GM21526 (cell line): Measurements from ENCODE around the gene AURKAIP1.
"Not testable (repeated sequence)": the region's sequence is repeated elsewhere in the genome, so short reads cannot be mapped to it uniquely, and the experiment has no call there.

ENCODE experiments used
- ATAC-seq: cut with Tn5 transposase; IDR thresholded peaks from one replicate; pipeline ENCODE4 v1.9.1; 2021; ENCODE audit warnings: moderate library complexity; ENCODE audit not compliant: unreplicated experiment, low FRiP score

The AURKAIP1 gene

GRCh38 chr1:1388078-1388472 is 13.1 kb upstream of the AURKAIP1 start:
- no peak for ATAC-seq

GRCh38 chr1:1387098-1388077 is 12.4 kb upstream of the AURKAIP1 start:
- no peak for ATAC-seq

- ATAC-seq, result no peak
Measured at GRCh38 chr1:1385931-1386330, 10.9 kb upstream of the AURKAIP1 start.

GRCh38 chr1:1385339-1385738 is 10.3 kb upstream of the AURKAIP1 start:
- not testable (repeated sequence) for ATAC-seq

- ATAC-seq, result no peak
Measured at GRCh38 chr1:1381294-1381693, 6.3 kb upstream of the AURKAIP1 start.

- no peak for ATAC-seq
Measured at GRCh38 chr1:1380860-1381259, 5.9 kb upstream of the AURKAIP1 start.

- no peak for ATAC-seq
Measured at GRCh38 chr1:1377540-1378205, 2.7 kb upstream of the AURKAIP1 start.

- ATAC-seq, result no peak
Measured at GRCh38 chr1:1376551-1377226, 1.7 kb upstream of the AURKAIP1 start.

- ATAC-seq, result peak; percentile 2
Measured at GRCh38 chr1:1374589-1374928, 448 bp downstream of the AURKAIP1 start.

GRCh38 chr1:1373815-1374588 is 1.0 kb downstream of the AURKAIP1 start:
- no peak for ATAC-seq

- no peak for ATAC-seq
Measured at GRCh38 chr1:1373051-1373814, 1.8 kb downstream of the AURKAIP1 start.

- ATAC-seq, result no peak
Measured at GRCh38 chr1:1371746-1372711, 3.0 kb downstream of the AURKAIP1 start.

GRCh38 chr1:1371364-1371745 is 3.7 kb downstream of the AURKAIP1 start:
- no peak for ATAC-seq

GRCh38 chr1:1370771-1371300 is 4.2 kb downstream of the AURKAIP1 start:
- no peak for ATAC-seq

GRCh38 chr1:1370094-1370493 is 4.9 kb downstream of the AURKAIP1 start:
- ATAC-seq, result not testable (repeated sequence)

GRCh38 chr1:1367315-1367714 is 7.7 kb downstream of the AURKAIP1 start:
- no peak for ATAC-seq

GRCh38 chr1:1366699-1367066 is 8.3 kb downstream of the AURKAIP1 start:
- no peak for ATAC-seq

GRCh38 chr1:1365875-1366698 is 8.9 kb downstream of the AURKAIP1 start:
- ATAC-seq, result no peak
